Measurements from ENCODE around the gene CDA. TPM values are rescaled to one million over a fixed set of nuclear protein-coding genes. Genes with fewer than 3 reads are reported as not detected.

CDA gene
- total RNA-seq, 3 donors from 2014 or later (not counting 1 experiment from before 2014, with no cell fraction given) = 1.4 to 5.3 TPM; not detected in 1

GRCh38 chr1:20640183-20640597, 51.3 kb downstream of the CDA start:
- no peaks in the 10 kb centered on the region for H3K9me3 Mint-ChIP-seq
- intact Hi-C loops (cut with micrococcal nuclease) = loop anchor here (1.0 to 2.0 kb wide), 2 partner anchors 65 to 118 kb away; no protein-coding TSS in a partner anchor
- peaks cover 7 to 13% of the 10 kb centered on the region in 2 donors for H3K4me1 Mint-ChIP-seq
- H3K9me3 ChIP-seq (ENCODE audit: control insufficient read depth, insufficient read depth, low read length) = no peaks in the 10 kb centered on the region
- no peaks in the 10 kb centered on the region for H3K27me3 Mint-ChIP-seq (ENCODE audit: low read depth in 2 of 2)
- H3K4me3 Mint-ChIP-seq = no peak overlapping the region
- peak overlapping the region in 1 of 2 donors; percentile 34 for H3K27ac Mint-ChIP-seq
- peaks cover 30% of the 10 kb centered on the region for H3K36me3 ChIP-seq (ENCODE audit: control insufficient read depth, insufficient read depth, low read length)
- no peak overlapping the region for H3K4me3 ChIP-seq (ENCODE audit: low read length)
- peak; percentile 38 to 82 for DNase-seq
- ATAC-seq = peak; percentile 77 to 92 (median 81)
- no peak overlapping the region for H3K27ac ChIP-seq (ENCODE audit: low read length)
- WGBS (ENCODE audit: insufficient coverage) = 31% methylated on average over 6 of the region's 6 CpGs
- H3K4me1 ChIP-seq (ENCODE audit: control insufficient read depth, insufficient read depth, low read length) = no peaks in the 10 kb centered on the region
- peak; percentile 90 for TF ChIP-seq CTCF (IDR thresholded peaks at IDR 0.05)
- H3K36me3 Mint-ChIP-seq = no peaks in the 10 kb centered on the region
- H3K27me3 ChIP-seq (ENCODE audit: control insufficient read depth, insufficient read depth, low read length) = no peaks in the 10 kb centered on the region

- peaks cover 6 to 7% of the 10 kb centered on the region in 2 donors for H3K4me1 Mint-ChIP-seq
- no peak overlapping the region for H3K27ac ChIP-seq (ENCODE audit: low read length)
- peaks cover 32% of the 10 kb centered on the region for H3K36me3 ChIP-seq (ENCODE audit: control insufficient read depth, insufficient read depth, low read length)
- intact Hi-C loops (cut with micrococcal nuclease) = loop anchor here (2.0 kb wide), 1 partner anchor 67 kb away; no protein-coding TSS in a partner anchor
- no peak overlapping the region for H3K4me3 Mint-ChIP-seq
- ATAC-seq = no peak
- no peak for DNase-seq
- no peak overlapping the region for H3K27ac Mint-ChIP-seq
- no peaks in the 10 kb centered on the region for H3K36me3 Mint-ChIP-seq
- no peaks in the 10 kb centered on the region for H3K27me3 Mint-ChIP-seq (ENCODE audit: low read depth in 2 of 2)
- 86% methylated on average over 10 of the region's 10 CpGs for WGBS (ENCODE audit: insufficient coverage)
- H3K4me3 ChIP-seq (ENCODE audit: low read length) = no peak overlapping the region
- no peaks in the 10 kb centered on the region for H3K9me3 Mint-ChIP-seq
- H3K4me1 ChIP-seq (ENCODE audit: control insufficient read depth, insufficient read depth, low read length) = no peaks in the 10 kb centered on the region
- no peak for TF ChIP-seq CTCF (IDR thresholded peaks at IDR 0.05)
- no peaks in the 10 kb centered on the region for H3K9me3 ChIP-seq (ENCODE audit: control insufficient read depth, insufficient read depth, low read length)
- H3K27me3 ChIP-seq (ENCODE audit: control insufficient read depth, insufficient read depth, low read length) = no peaks in the 10 kb centered on the region
Measured at GRCh38 chr1:20641975-20642374, 53.1 kb downstream of the CDA start.

DNA sequence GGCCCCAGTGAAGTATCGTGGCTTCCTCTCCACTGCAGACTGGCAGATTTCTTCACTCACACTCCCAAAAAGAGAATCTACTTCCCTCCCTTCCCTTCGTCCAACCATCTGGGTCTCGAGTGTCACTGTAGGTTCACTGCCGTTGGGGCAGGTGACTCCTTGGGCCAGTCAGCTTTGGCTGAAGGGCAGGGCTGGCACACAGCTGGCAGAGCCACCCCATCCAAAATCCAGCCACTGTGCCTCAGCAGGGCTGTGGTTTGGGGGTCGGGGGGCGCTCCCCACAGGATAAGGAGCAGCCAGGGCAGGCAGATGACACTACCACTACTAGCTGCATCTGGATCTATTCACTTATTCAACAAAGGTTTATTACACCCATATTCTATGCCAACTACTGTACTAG, 54.2 kb downstream of the CDA start:
- Histone ChIP-seq H3K4me1 (ENCODE audit: control insufficient read depth, insufficient read depth, low read length) (no peaks in the 10 kb centered on the region), H3K9me3 (ENCODE audit: control insufficient read depth, insufficient read depth, low read length) (no peaks in the 10 kb centered on the region), H3K36me3 (ENCODE audit: control insufficient read depth, insufficient read depth, low read length) (peaks cover 31% of the 10 kb centered on the region), H3K27me3 (ENCODE audit: control insufficient read depth, insufficient read depth, low read length) (no peaks in the 10 kb centered on the region), H3K27ac (ENCODE audit: low read length) (no peak overlapping the region), H3K4me3 (ENCODE audit: low read length) (no peak overlapping the region)
- 73% methylated on average over 6 of the region's 6 CpGs for WGBS (ENCODE audit: insufficient coverage)
- no peaks in the 10 kb centered on the region for H3K27me3 Mint-ChIP-seq (ENCODE audit: low read depth in 2 of 2)
- no peak overlapping the region for H3K4me3 Mint-ChIP-seq
- DNase-seq = no peak
- peaks cover 6 to 7% of the 10 kb centered on the region in 2 donors for H3K4me1 Mint-ChIP-seq
- H3K36me3 Mint-ChIP-seq = no peaks in the 10 kb centered on the region
- no peak for ATAC-seq
- intact Hi-C loops (cut with micrococcal nuclease) = no loop called here
- no peak for TF ChIP-seq CTCF (IDR thresholded peaks at IDR 0.05)
- no peaks in the 10 kb centered on the region for H3K9me3 Mint-ChIP-seq
- H3K27ac Mint-ChIP-seq = no peak overlapping the region

GRCh38 chr1:20644416-20644815, 55.5 kb downstream of the CDA start:
- no peak overlapping the region for H3K4me3 ChIP-seq (ENCODE audit: low read length)
- Mint-ChIP-seq H3K27me3 (ENCODE audit: low read depth in 2 of 2) (no peaks in the 10 kb centered on the region), H3K27ac (no peak overlapping the region), H3K4me1 (peaks cover 6 to 7% of the 10 kb centered on the region in 2 donors), H3K36me3 (peaks cover 2% of the 10 kb centered on the region), H3K4me3 (no peak overlapping the region), H3K9me3 (no peaks in the 10 kb centered on the region)
- H3K4me1 ChIP-seq (ENCODE audit: control insufficient read depth, insufficient read depth, low read length) = no peaks in the 10 kb centered on the region
- WGBS (ENCODE audit: insufficient coverage) = 94% methylated on average over 13 of the region's 13 CpGs
- no peaks in the 10 kb centered on the region for H3K9me3 ChIP-seq (ENCODE audit: control insufficient read depth, insufficient read depth, low read length)
- ATAC-seq = no peak
- no peak overlapping the region for H3K27ac ChIP-seq (ENCODE audit: low read length)
- peaks cover 36% of the 10 kb centered on the region for H3K36me3 ChIP-seq (ENCODE audit: control insufficient read depth, insufficient read depth, low read length)
- no peaks in the 10 kb centered on the region for H3K27me3 ChIP-seq (ENCODE audit: control insufficient read depth, insufficient read depth, low read length)
- no peak for DNase-seq
- TF ChIP-seq CTCF (IDR thresholded peaks at IDR 0.05) = no peak
- intact Hi-C loops (cut with micrococcal nuclease) = no loop called here
